Kidney (tissue), 14 donors: Measurements from ENCODE around the gene BAK1. TPM values are rescaled to one million over a fixed set of nuclear protein-coding genes. Genes with fewer than 3 reads are reported as not detected.

Source experiments
- DNase-seq, 5 donors: peaks; one replicate each; pipeline ENCODE4 v3.0.0-alpha.2; 2013 to 2020
- FAIRE-seq: peaks from 2 replicates; lab custom pipeline; 2012; peaks lifted over from hg19 to GRCh38; lab: Jason Lieb, UNC
- H3K27ac ChIP-seq, 2 donors: one replicate each; pipeline ENCODE4 v1.7.0; 2013; ENCODE audit warnings: low read depth in 2 of 2, low read length in 2 of 2, inconsistent platforms in 1 of 2
- H3K27me3 ChIP-seq: one replicate; pipeline ENCODE4 v1.7.1; 2013; ENCODE audit warnings: low read length, inconsistent platforms; ENCODE audit not compliant: control insufficient read depth, insufficient read depth
- H3K36me3 ChIP-seq, 3 donors: one replicate each; pipeline versions ENCODE4 v1.7.0 to v1.7.1; 2013; ENCODE audit warnings: low read length in 3 of 3, control low read depth in 1 of 3, inconsistent platforms in 1 of 3; ENCODE audit not compliant: insufficient read depth in 3 of 3, control insufficient read depth in 2 of 3
- H3K4me1 ChIP-seq, 3 donors: one replicate each; pipeline versions ENCODE4 v1.7.0 to v1.7.1; 2013; ENCODE audit warnings: low read length in 3 of 3, inconsistent platforms in 1 of 3, low read depth in 1 of 3; ENCODE audit not compliant: control insufficient read depth in 2 of 3, insufficient read depth in 2 of 3
- H3K4me3 ChIP-seq, 3 donors: one replicate each; pipeline versions ENCODE4 v1.7.0 to v1.8.1; 2013; ENCODE audit warnings: low read length in 3 of 3, control low read depth in 1 of 3, inconsistent platforms in 1 of 3
- H3K9ac ChIP-seq, 3 donors: one replicate each; pipeline versions ENCODE4 v1.7.0 to v1.7.1; 2013; ENCODE audit warnings: low read length in 3 of 3, control low read depth in 1 of 3, inconsistent platforms in 1 of 3
- H3K9me3 ChIP-seq, 3 donors: one replicate each; pipeline versions ENCODE4 v1.7.0 to v1.7.1; 2013; ENCODE audit warnings: low read length in 3 of 3, control low read depth in 1 of 3, inconsistent platforms in 1 of 3; ENCODE audit not compliant: control insufficient read depth in 2 of 3, insufficient read depth in 1 of 3
- CTCF ChIP-seq: IDR thresholded peaks from 3 replicates; pipeline ENCODE4 v1.5.1; 2012; ENCODE audit warnings: mild to moderate bottlenecking, moderate library complexity, borderline replicate concordance; ENCODE audit not compliant: insufficient read depth; ENCODE audit errors: extremely low read depth
- intact Hi-C: fragments of 100-400 bp; cut with DNase I; formaldehyde crosslinking; loops from one replicate; pipeline ENCODE4 v1.11.1; 2022
- polyA plus RNA-seq: library from polyadenylated mRNA; stranded (reverse); fragments of 350-450 nt; fragmentation: Illumina TruSeq; extraction: RNeasy Lipid Tissue Mini Kit (QIAGEN cat#74804); gene quantifications from one replicate; pipeline ENCODE4 v1.2.3, GENCODE V29; 2014; ENCODE audit warnings: low read depth, low replicate concordance; ENCODE audit not compliant: insufficient read depth
- total RNA-seq: library from RNA; stranded (reverse); fragmentation: NEBNext Ultra II Directional; extraction: Animal tissue kit (Norgen Biotek cat#: 25700); gene quantifications from one replicate; pipeline ENCODE4 v1.2.1, GENCODE V29; 2021
- donor health status: control.
- donor health status: control.
- donor health status: control.
- donor health status: control.
- donor health status: control.
- donor health status: DM: yes; HTN: yes; CAD: no.
- donor health status: Normal renal cell carcinoma (clear cell type).

BAK1 gene
- total and polyA plus RNA-seq, 2 donors from 2014 or later: 22.3 to 26.7 TPM

GRCh38 chr6:33585403-33586107 lies 5.5 kb upstream of the BAK1 start:
- no peaks in the 10 kb centered on the region for H3K36me3 ChIP-seq
- H3K27ac ChIP-seq: no peak overlapping the region
- H3K9me3 ChIP-seq: no peaks in the 10 kb centered on the region
- DNase-seq (peak; percentile 80 to 91 (median 87)), FAIRE-seq (no peak)
- TF ChIP-seq CTCF: peak; percentile 99
- H3K4me3 ChIP-seq: peak overlapping the region in 1 of 3 donors; percentile 3
- intact Hi-C loops: loop anchor here (10.0 kb wide), 1 partner anchor 109 kb away; no protein-coding TSS in a partner anchor
- peaks cover 0 to 21% (median 12%) of the 10 kb centered on the region in 3 donors for H3K4me1 ChIP-seq
- no peak overlapping the region for H3K9ac ChIP-seq
- H3K27me3 ChIP-seq: no peaks in the 10 kb centered on the region

- intact Hi-C loops: loop anchor here (10.0 kb wide), 1 partner anchor 110 kb away; no protein-coding TSS in a partner anchor
- H3K27ac ChIP-seq: no peak overlapping the region
- no peak for TF ChIP-seq CTCF
- DNase-seq (no peak), FAIRE-seq (no peak)
- no peak overlapping the region for H3K4me3 ChIP-seq
- no peaks in the 10 kb centered on the region for H3K36me3 ChIP-seq
- H3K9me3 ChIP-seq: no peaks in the 10 kb centered on the region
- H3K9ac ChIP-seq: no peak overlapping the region
- peaks cover 0 to 18% (median 5%) of the 10 kb centered on the region in 3 donors for H3K4me1 ChIP-seq
- H3K27me3 ChIP-seq: no peaks in the 10 kb centered on the region
These were observed 4.8 kb upstream of the BAK1 start for GRCh38 chr6:33584700-33585402.

- intact Hi-C loops: loop anchor here (10.0 kb wide), 1 partner anchor 111 kb away; no protein-coding TSS in a partner anchor
- peaks cover 0 to 17% (median 0%) of the 10 kb centered on the region in 3 donors for H3K4me1 ChIP-seq
- no peak overlapping the region for H3K4me3 ChIP-seq
- no peak overlapping the region for H3K27ac ChIP-seq
- no peak for FAIRE-seq
- no peaks in the 10 kb centered on the region for H3K27me3 ChIP-seq
- H3K9ac ChIP-seq: no peak overlapping the region
- DNase-seq: peak in 1 of 5 donors; percentile 60
- TF ChIP-seq CTCF: no peak
- H3K36me3 ChIP-seq: no peaks in the 10 kb centered on the region
- no peaks in the 10 kb centered on the region for H3K9me3 ChIP-seq
These were observed 3.6 kb upstream of the BAK1 start for GRCh38 chr6:33583591-33584155.
